Loucy (cell line): ENCODE results near the gene NR2C2.
A peak's percentile ranks its signal among the peaks of the same experiment; 100 is the strongest.

Source experiments
- H2AFZ ChIP-seq: fragments of 200-600 bp; sonication (generic); 2 replicates; pipeline ENCODE4 v1.6.0; 2016; ENCODE audit warnings: antibody characterized with exemption, mild to moderate bottlenecking, low read length, moderate library complexity
- H3F3A ChIP-seq: fragments of 200-600 bp; 2 replicates; pipeline ENCODE4 v1.6.0; 2016; ENCODE audit warnings: antibody characterized with exemption, low read depth, mild to moderate bottlenecking
- H3K27me3 ChIP-seq: fragments of 200-600 bp; sonication (generic); 2 replicates; pipeline ENCODE4 v1.6.1; 2014; ENCODE audit warnings: low read length, mild to moderate bottlenecking; ENCODE audit not compliant: insufficient read depth, poor library complexity, severe bottlenecking
- H3K36me3 ChIP-seq: fragments of 200-600 bp; sonication (generic); 2 replicates; pipeline ENCODE4 v1.6.1; 2016; ENCODE audit warnings: low read length; ENCODE audit not compliant: insufficient read depth
- H3K4me1 ChIP-seq: fragments of 200-600 bp; sonication (generic); 2 replicates; pipeline ENCODE4 v1.5.1; 2014; ENCODE audit warnings: low read length, mild to moderate bottlenecking; ENCODE audit not compliant: insufficient read depth, poor library complexity, severe bottlenecking
- H3K4me2 ChIP-seq: fragments of 200-600 bp; sonication (generic); 2 replicates; pipeline ENCODE4 v1.6.0; 2014; ENCODE audit warnings: antibody characterized with exemption, low read length, low read depth, mild to moderate bottlenecking; ENCODE audit not compliant: poor library complexity, severe bottlenecking
- H3K4me3 ChIP-seq: fragments of 200-600 bp; sonication (generic); 2 replicates; pipeline ENCODE4 v1.5.1; 2014; ENCODE audit warnings: low read length, mild to moderate bottlenecking, mixed read lengths; ENCODE audit not compliant: poor library complexity, severe bottlenecking
- H3K79me2 ChIP-seq: fragments of 200-600 bp; sonication (generic); 2 replicates; pipeline ENCODE4 v1.6.1; 2014; ENCODE audit warnings: low read length; ENCODE audit not compliant: insufficient read depth
- H3K9ac ChIP-seq: fragments of 200-600 bp; sonication (generic); 2 replicates; pipeline ENCODE4 v1.6.0; 2014; ENCODE audit warnings: mild to moderate bottlenecking, low read depth, low read length, moderate library complexity; ENCODE audit not compliant: poor library complexity, severe bottlenecking
- H3K9me2 ChIP-seq: fragments of 200-600 bp; sonication (generic); replicated peaks from 2 replicates; pipeline ENCODE4 v1.6.1; 2016; ENCODE audit warnings: low read depth, low read length, mixed read lengths
- H3K9me3 ChIP-seq: fragments of 200-600 bp; sonication (generic); 2 replicates; pipeline ENCODE4 v1.6.1; 2014; ENCODE audit warnings: mild to moderate bottlenecking, antibody characterized with exemption, low read length, low read depth; ENCODE audit not compliant: insufficient read depth
- H4K20me1 ChIP-seq: fragments of 200-600 bp; sonication (generic); 2 replicates; pipeline ENCODE4 v1.6.0; 2014; ENCODE audit warnings: antibody characterized with exemption, low read length, mild to moderate bottlenecking; ENCODE audit not compliant: insufficient read depth, poor library complexity, severe bottlenecking
- EZH2phosphoT487 ChIP-seq: fragments of 200-600 bp; IDR thresholded peaks from 2 replicates; pipeline ENCODE4 v1.6.1; 2018; ENCODE audit warnings: antibody characterized with exemption, mild to moderate bottlenecking, moderate library complexity, borderline replicate concordance
- TF ChIP-seq, protein P1 (sequence below): fragments of 200-600 bp; sonication (generic); conservative IDR thresholded peaks from 2 replicates; pipeline ENCODE4 v1.5.1; 2014; ENCODE audit warnings: mild to moderate bottlenecking, antibody characterized with exemption, low read length

The NR2C2 gene

GRCh38 chr3:14929310-14930074, 17.9 kb upstream of the NR2C2 start:
- H2AFZ ChIP-seq: peak overlapping the region; percentile 41; the same call in 1 of the 2 replicates
- no peaks in the 10 kb centered on the region for H3K27me3 ChIP-seq
- H4K20me1 ChIP-seq: no peaks in the 10 kb centered on the region
- no peaks in the 10 kb centered on the region for H3K9me3 ChIP-seq
- H3K36me3 ChIP-seq: no peaks in the 10 kb centered on the region
- no peaks in the 10 kb centered on the region for H3F3A ChIP-seq
- no peak overlapping the region for H3K4me3 ChIP-seq
- H3K9ac ChIP-seq: no peak overlapping the region
- no peaks in the 10 kb centered on the region for H3K79me2 ChIP-seq
- no peak overlapping the region for H3K4me2 ChIP-seq
- no peak for TF ChIP-seq EZH2phosphoT487
- TF ChIP-seq, protein P1, sequence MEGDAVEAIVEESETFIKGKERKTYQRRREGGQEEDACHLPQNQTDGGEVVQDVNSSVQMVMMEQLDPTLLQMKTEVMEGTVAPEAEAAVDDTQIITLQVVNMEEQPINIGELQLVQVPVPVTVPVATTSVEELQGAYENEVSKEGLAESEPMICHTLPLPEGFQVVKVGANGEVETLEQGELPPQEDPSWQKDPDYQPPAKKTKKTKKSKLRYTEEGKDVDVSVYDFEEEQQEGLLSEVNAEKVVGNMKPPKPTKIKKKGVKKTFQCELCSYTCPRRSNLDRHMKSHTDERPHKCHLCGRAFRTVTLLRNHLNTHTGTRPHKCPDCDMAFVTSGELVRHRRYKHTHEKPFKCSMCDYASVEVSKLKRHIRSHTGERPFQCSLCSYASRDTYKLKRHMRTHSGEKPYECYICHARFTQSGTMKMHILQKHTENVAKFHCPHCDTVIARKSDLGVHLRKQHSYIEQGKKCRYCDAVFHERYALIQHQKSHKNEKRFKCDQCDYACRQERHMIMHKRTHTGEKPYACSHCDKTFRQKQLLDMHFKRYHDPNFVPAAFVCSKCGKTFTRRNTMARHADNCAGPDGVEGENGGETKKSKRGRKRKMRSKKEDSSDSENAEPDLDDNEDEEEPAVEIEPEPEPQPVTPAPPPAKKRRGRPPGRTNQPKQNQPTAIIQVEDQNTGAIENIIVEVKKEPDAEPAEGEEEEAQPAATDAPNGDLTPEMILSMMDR: no peak
- no peaks in the 10 kb centered on the region for H3K9me2 ChIP-seq
- peaks cover 4% of the 10 kb centered on the region for H3K4me1 ChIP-seq

DNA sequence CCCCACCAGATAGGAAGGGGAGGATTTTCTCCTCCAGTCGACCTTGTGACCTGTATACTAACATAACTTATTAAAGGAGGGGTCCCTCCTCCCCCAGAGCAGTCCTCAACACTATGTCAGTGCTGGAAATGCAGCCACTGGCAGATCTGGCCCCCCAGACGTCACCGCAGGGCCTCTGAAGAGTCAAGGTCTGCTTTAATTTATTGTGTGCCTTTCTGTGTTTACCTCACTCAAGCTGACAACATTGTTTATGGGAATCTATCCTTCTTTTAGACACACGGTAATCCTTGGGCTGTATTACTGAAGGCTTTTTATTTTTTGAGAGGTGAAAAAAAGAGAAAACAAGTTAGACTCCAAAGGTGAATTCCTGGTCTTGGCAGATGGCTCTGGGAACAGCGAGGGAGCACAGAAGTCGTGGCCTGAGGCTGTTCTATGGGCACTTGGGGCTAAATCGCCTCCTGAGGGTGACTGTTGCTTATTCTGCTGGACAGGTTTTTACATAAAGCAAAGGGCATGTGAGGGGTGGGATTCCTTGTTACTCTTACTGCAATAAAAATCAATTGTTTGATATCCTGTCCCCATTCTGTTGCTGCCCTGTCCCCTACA, 13.5 kb upstream of the NR2C2 start:
- no peaks in the 10 kb centered on the region for H4K20me1 ChIP-seq
- H3K4me3 ChIP-seq: no peak overlapping the region
- H3K4me1 ChIP-seq: no peaks in the 10 kb centered on the region
- no peaks in the 10 kb centered on the region for H3K27me3 ChIP-seq
- H2AFZ ChIP-seq: no peak overlapping the region
- no peak for TF ChIP-seq EZH2phosphoT487
- TF ChIP-seq, protein P1: no peak
- no peaks in the 10 kb centered on the region for H3K9me3 ChIP-seq
- no peaks in the 10 kb centered on the region for H3K79me2 ChIP-seq
- H3F3A ChIP-seq: no peaks in the 10 kb centered on the region
- no peak overlapping the region for H3K9ac ChIP-seq
- no peaks in the 10 kb centered on the region for H3K36me3 ChIP-seq
- no peaks in the 10 kb centered on the region for H3K9me2 ChIP-seq
- H3K4me2 ChIP-seq: no peak overlapping the region

DNA sequence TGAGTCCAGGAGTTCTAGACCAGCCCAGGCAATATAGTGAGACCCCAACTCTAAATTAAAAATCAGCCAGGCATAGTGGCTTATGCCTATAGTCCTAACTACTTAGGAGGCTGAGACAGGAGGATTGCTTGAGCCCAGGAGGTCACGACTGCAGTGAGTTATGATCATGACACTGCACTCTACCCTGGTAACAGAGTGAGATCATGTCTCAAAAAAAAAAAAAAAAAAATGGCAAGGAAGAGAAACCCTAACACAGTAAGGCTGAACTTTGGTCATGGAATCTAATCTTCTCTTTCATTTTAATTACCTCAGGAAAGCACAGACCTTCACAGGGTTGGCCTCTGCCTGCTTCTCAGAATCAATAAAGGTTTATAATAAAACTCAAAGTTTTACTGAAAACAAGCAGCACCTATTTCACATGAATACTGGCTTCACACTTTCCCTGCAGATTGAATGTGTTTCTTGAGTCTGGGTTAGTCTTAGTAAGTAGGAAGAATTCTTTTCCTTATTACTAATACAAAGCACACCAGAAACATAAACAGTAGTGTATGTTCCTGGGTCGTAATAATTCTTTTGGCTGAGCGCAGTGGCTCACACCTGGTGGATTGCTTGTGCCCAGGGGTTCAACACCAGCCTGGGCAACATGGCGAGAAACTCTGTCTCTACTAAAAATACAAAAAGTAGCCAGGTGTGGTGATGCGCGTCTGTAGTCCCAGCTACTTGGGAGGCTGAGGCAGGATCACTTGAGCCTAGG, 11.6 kb upstream of the NR2C2 start:
- H3K27me3 ChIP-seq: no peaks in the 10 kb centered on the region
- no peak overlapping the region for H2AFZ ChIP-seq
- no peaks in the 10 kb centered on the region for H3K4me1 ChIP-seq
- H4K20me1 ChIP-seq: no peaks in the 10 kb centered on the region
- H3K9ac ChIP-seq: no peak overlapping the region
- no peaks in the 10 kb centered on the region for H3K36me3 ChIP-seq
- no peaks in the 10 kb centered on the region for H3K9me3 ChIP-seq
- no peak overlapping the region for H3K4me3 ChIP-seq
- no peaks in the 10 kb centered on the region for H3K9me2 ChIP-seq
- H3K4me2 ChIP-seq: no peak overlapping the region
- TF ChIP-seq EZH2phosphoT487: no peak
- no peaks in the 10 kb centered on the region for H3F3A ChIP-seq
- H3K79me2 ChIP-seq: no peaks in the 10 kb centered on the region
